ENCODE results near the gene COMMD10. TPM values are rescaled to one million over a fixed set of nuclear protein-coding genes. Genes with fewer than 3 reads are reported as not detected.

Gene COMMD10
- total RNA-seq, 3 donors from 2014 or later (not counting 1 experiment from before 2014, with no cell fraction given), result 28.7 to 41.1 (median 35.1) TPM

DNA sequence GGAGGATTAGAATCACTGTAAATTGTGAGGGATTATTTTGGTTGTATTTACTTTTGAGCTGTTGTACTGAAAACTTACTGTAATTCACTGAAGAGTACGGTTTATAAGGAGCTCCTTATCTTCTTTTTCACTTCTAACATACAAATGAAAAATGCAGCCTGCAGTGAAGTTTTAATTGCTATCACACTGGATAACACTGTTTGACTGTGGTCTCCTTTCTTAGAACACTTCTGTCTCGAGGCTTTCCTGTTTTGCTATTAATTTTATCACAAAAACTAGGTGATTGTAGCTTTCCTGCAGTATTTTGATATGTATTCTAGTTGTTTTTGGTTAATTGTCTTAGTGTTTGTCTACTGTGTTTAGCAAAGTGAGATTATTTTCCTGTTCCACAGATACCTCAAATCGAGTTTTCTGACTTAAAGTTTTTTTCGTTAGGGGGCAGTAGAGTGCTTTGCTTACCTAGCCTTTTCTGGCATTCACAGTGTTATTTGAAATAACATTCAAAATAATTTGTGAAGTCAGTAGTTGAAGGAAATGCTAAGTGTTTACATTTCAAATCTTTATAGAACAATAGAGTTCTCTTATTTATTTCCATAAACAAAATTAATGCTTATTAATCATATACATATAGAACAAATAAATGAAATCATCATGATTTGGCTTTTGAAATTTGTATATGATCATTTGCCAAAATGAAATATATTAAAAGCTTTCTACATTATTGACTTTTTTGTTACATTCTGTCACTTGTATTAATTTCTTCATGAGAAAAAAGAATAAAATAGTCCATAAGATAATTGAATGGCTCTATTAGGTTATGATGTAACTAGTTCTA lies 52.9 kb downstream of the COMMD10 start:
- intact Hi-C loops (cut with micrococcal nuclease), result no loop called here
- Histone ChIP-seq H3K36me3 (ENCODE audit: control insufficient read depth, insufficient read depth, low read length) (peaks cover 2% of the 10 kb centered on the region), H3K9me3 (ENCODE audit: control insufficient read depth, insufficient read depth, low read length) (no peaks in the 10 kb centered on the region), H3K27me3 (ENCODE audit: control insufficient read depth, insufficient read depth, low read length) (no peaks in the 10 kb centered on the region), H3K4me1 (ENCODE audit: control insufficient read depth, insufficient read depth, low read length) (peaks cover 3% of the 10 kb centered on the region), H3K27ac (ENCODE audit: low read length) (no peak overlapping the region), H3K4me3 (ENCODE audit: low read length) (no peak overlapping the region)
- H3K4me1 Mint-ChIP-seq, result peaks cover 23 to 27% of the 10 kb centered on the region in 2 donors
- WGBS (ENCODE audit: insufficient coverage), result 7% methylated on average over 4 of the region's 4 CpGs
- TF ChIP-seq, protein P1, sequence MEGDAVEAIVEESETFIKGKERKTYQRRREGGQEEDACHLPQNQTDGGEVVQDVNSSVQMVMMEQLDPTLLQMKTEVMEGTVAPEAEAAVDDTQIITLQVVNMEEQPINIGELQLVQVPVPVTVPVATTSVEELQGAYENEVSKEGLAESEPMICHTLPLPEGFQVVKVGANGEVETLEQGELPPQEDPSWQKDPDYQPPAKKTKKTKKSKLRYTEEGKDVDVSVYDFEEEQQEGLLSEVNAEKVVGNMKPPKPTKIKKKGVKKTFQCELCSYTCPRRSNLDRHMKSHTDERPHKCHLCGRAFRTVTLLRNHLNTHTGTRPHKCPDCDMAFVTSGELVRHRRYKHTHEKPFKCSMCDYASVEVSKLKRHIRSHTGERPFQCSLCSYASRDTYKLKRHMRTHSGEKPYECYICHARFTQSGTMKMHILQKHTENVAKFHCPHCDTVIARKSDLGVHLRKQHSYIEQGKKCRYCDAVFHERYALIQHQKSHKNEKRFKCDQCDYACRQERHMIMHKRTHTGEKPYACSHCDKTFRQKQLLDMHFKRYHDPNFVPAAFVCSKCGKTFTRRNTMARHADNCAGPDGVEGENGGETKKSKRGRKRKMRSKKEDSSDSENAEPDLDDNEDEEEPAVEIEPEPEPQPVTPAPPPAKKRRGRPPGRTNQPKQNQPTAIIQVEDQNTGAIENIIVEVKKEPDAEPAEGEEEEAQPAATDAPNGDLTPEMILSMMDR (IDR thresholded peaks at IDR 0.05), result peak; percentile 88
- no peaks in the 10 kb centered on the region for H3K9me3 Mint-ChIP-seq
- H3K27ac Mint-ChIP-seq, result peak overlapping the region; percentile 37 to 44
- no peaks in the 10 kb centered on the region for H3K27me3 Mint-ChIP-seq (ENCODE audit: low read depth in 2 of 2)
- DNase-seq (peak in 1 of 2 donors; percentile 70), ATAC-seq (peak; percentile 49 to 62 (median 57))
- no peak overlapping the region for H3K4me3 Mint-ChIP-seq
- H3K36me3 Mint-ChIP-seq, result no peaks in the 10 kb centered on the region

DNA sequence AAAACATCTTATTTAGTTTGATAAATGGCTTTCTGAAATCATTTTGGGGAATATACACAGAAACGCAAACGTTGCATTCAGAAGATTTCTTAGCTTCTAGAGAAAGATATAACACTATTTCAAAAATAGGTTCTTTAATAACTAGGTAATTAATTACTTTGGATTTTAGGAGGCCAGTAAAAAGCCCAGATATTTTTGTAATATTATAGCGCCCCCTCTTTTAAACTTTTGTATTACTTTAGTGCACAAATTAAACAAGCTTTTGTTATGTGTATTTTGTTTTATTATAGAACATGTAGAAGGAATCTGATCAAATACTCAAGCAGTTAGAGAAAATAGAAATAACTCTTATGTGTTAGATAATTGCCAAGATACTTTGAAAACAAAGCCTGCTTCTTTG lies 57.7 kb downstream of the COMMD10 start:
- Histone ChIP-seq H3K9me3 (ENCODE audit: control insufficient read depth, insufficient read depth, low read length) (no peaks in the 10 kb centered on the region), H3K4me3 (ENCODE audit: low read length) (no peak overlapping the region), H3K27me3 (ENCODE audit: control insufficient read depth, insufficient read depth, low read length) (no peaks in the 10 kb centered on the region), H3K4me1 (ENCODE audit: control insufficient read depth, insufficient read depth, low read length) (no peaks in the 10 kb centered on the region), H3K36me3 (ENCODE audit: control insufficient read depth, insufficient read depth, low read length) (no peaks in the 10 kb centered on the region), H3K27ac (ENCODE audit: low read length) (no peak overlapping the region)
- no peak for ATAC-seq
- Mint-ChIP-seq H3K27ac (no peak overlapping the region), H3K4me1 (peaks cover 4 to 5% of the 10 kb centered on the region in 2 donors), H3K27me3 (ENCODE audit: low read depth in 2 of 2) (no peaks in the 10 kb centered on the region), H3K9me3 (no peaks in the 10 kb centered on the region), H3K36me3 (no peaks in the 10 kb centered on the region), H3K4me3 (no peak overlapping the region)
- intact Hi-C loops (cut with micrococcal nuclease), result no loop called here
- TF ChIP-seq, protein P1 (IDR thresholded peaks at IDR 0.05), result no peak
- DNase-seq, result no peak
- WGBS (ENCODE audit: insufficient coverage), result no CpG with 5 or more reads among the region's 3 CpGs

DNA sequence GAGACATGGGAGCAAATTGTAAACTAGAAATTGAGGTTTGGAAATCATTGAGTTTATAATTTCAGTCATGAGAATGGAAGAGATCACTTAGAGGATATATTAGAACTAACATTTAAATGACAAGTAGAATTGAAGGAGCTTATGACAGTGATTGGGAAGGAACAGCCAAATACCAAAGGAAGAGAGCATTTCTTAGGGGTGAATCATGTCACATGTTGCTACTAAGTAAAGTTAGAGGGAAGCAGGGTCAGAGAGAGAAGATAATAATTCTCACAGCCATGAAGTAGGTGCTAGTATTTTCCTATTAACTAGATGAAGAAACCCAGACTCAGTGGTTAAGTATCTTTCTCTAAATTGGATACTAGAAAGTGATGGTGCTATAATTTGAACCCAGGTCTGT lies 59.3 kb downstream of the COMMD10 start:
- H3K9me3 ChIP-seq (ENCODE audit: control insufficient read depth, insufficient read depth, low read length), result no peaks in the 10 kb centered on the region
- intact Hi-C loops (cut with micrococcal nuclease), result no loop called here
- H3K4me1 ChIP-seq (ENCODE audit: control insufficient read depth, insufficient read depth, low read length), result no peaks in the 10 kb centered on the region
- Mint-ChIP-seq H3K27ac (no peak overlapping the region), H3K27me3 (ENCODE audit: low read depth in 2 of 2) (no peaks in the 10 kb centered on the region), H3K4me1 (no peaks in the 10 kb centered on the region), H3K4me3 (no peak overlapping the region), H3K9me3 (no peaks in the 10 kb centered on the region), H3K36me3 (no peaks in the 10 kb centered on the region)
- no peak overlapping the region for H3K4me3 ChIP-seq (ENCODE audit: low read length)
- no peaks in the 10 kb centered on the region for H3K27me3 ChIP-seq (ENCODE audit: control insufficient read depth, insufficient read depth, low read length)
- ATAC-seq, result no peak
- no peak overlapping the region for H3K27ac ChIP-seq (ENCODE audit: low read length)
- TF ChIP-seq, protein P1 (IDR thresholded peaks at IDR 0.05), result no peak
- DNase-seq, result no peak
- H3K36me3 ChIP-seq (ENCODE audit: control insufficient read depth, insufficient read depth, low read length), result no peaks in the 10 kb centered on the region

DNA sequence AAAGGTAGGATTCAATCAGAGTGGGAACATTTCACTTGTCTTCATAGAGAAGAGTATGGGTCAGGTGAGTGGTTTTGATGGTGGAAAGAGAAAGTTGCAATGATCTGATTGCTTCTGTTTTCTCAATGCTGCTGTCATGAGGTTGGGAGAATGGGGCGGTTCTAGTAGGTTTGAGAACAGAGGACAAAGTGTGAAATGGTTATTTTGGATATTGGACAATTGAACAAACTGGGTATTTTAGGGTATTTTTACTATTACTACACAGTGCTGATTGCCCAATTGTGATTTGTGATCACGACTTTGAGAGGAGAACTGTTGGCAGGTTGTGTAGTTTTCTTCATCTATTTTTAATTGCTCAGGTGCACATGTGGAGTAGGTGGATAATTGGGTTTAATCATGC lies 60.2 kb downstream of the COMMD10 start:
- no peaks in the 10 kb centered on the region for H3K4me1 Mint-ChIP-seq
- Histone ChIP-seq H3K36me3 (ENCODE audit: control insufficient read depth, insufficient read depth, low read length) (no peaks in the 10 kb centered on the region), H3K4me1 (ENCODE audit: control insufficient read depth, insufficient read depth, low read length) (no peaks in the 10 kb centered on the region), H3K27me3 (ENCODE audit: control insufficient read depth, insufficient read depth, low read length) (no peaks in the 10 kb centered on the region), H3K9me3 (ENCODE audit: control insufficient read depth, insufficient read depth, low read length) (no peaks in the 10 kb centered on the region), H3K27ac (ENCODE audit: low read length) (no peak overlapping the region), H3K4me3 (ENCODE audit: low read length) (no peak overlapping the region)
- H3K4me3 Mint-ChIP-seq, result no peak overlapping the region
- no peaks in the 10 kb centered on the region for H3K27me3 Mint-ChIP-seq (ENCODE audit: low read depth in 2 of 2)
- no peaks in the 10 kb centered on the region for H3K9me3 Mint-ChIP-seq
- intact Hi-C loops (cut with micrococcal nuclease), result no loop called here
- no peak overlapping the region for H3K27ac Mint-ChIP-seq
- WGBS (ENCODE audit: insufficient coverage), result 100% methylated on average over 2 of the region's 2 CpGs
- no peak for ATAC-seq
- DNase-seq, result no peak
- TF ChIP-seq, protein P1 (IDR thresholded peaks at IDR 0.05), result no peak
- no peaks in the 10 kb centered on the region for H3K36me3 Mint-ChIP-seq
